Measurements from ENCODE around the gene GPR135. TPM values are rescaled to one million over a fixed set of nuclear protein-coding genes. Genes with fewer than 3 reads are reported as not detected.

GPR135 gene
- polyA plus RNA-seq (ENCODE audit: insufficient read length) = 3.9 TPM

- DNase-seq = no peak
Observed at GRCh38 chr14:59465316-59466135, at the start of gene GPR135. Gene GPR135 (minus strand): TSS chr14:59465380. CDS start chr14:59465226, 154 bp downstream.

- DNase-seq = no peak
Observed at GRCh38 chr14:59511916-59512575, 46.9 kb upstream of the GPR135 start.

GRCh38 chr14:59510966-59511365 lies 45.8 kb upstream of the GPR135 start:
- DNase-seq = no peak

- no peak for DNase-seq
Observed at GRCh38 chr14:59510001-59510400, 44.8 kb upstream of the GPR135 start.

- no peak for DNase-seq
Observed at GRCh38 chr14:59509101-59509500, 43.9 kb upstream of the GPR135 start.

- DNase-seq = no peak
Observed at GRCh38 chr14:59507752-59508103, 42.5 kb upstream of the GPR135 start.

GRCh38 chr14:59507063-59507751 lies 42.0 kb upstream of the GPR135 start:
- no peak for DNase-seq

GRCh38 chr14:59503256-59503655 lies 38.1 kb upstream of the GPR135 start:
- DNase-seq = no peak

GRCh38 chr14:59500732-59501131 lies 35.6 kb upstream of the GPR135 start:
- no peak for DNase-seq

- DNase-seq = no peak
Observed at GRCh38 chr14:59492384-59492783, 27.2 kb upstream of the GPR135 start.

GRCh38 chr14:59490756-59491155 lies 25.6 kb upstream of the GPR135 start:
- no peak for DNase-seq

GRCh38 chr14:59484639-59485175 lies 19.5 kb upstream of the GPR135 start:
- no peak for DNase-seq

GRCh38 chr14:59483819-59484638 lies 18.8 kb upstream of the GPR135 start, which contains the start of the genes JKAMP and L3HYPDH:
Gene JKAMP (plus strand): TSS chr14:59484517. CDS start chr14:59484590, 73 bp downstream.
Gene L3HYPDH (minus strand): TSS chr14:59484408. CDS start chr14:59484316, 92 bp downstream.
- DNase-seq = peak; percentile 96

GRCh38 chr14:59483363-59483762 lies 18.2 kb upstream of the GPR135 start:
- DNase-seq = peak; percentile 29

GRCh38 chr14:59482541-59483331 lies 17.6 kb upstream of the GPR135 start:
- no peak for DNase-seq

- DNase-seq = no peak
Observed at GRCh38 chr14:59481871-59482540, 16.8 kb upstream of the GPR135 start.

- no peak for DNase-seq
Observed at GRCh38 chr14:59481407-59481806, 16.2 kb upstream of the GPR135 start.

GRCh38 chr14:59480166-59480565 lies 15.0 kb upstream of the GPR135 start:
- no peak for DNase-seq

GRCh38 chr14:59478540-59478939 lies 13.4 kb upstream of the GPR135 start:
- no peak for DNase-seq

- DNase-seq = no peak
Observed at GRCh38 chr14:59475709-59476108, 10.5 kb upstream of the GPR135 start.

GRCh38 chr14:59474172-59474571 lies 9.0 kb upstream of the GPR135 start:
- no peak for DNase-seq
